GM13976 (cell line): ENCODE measurements around the gene MYO9A.

ENCODE experiments used
- DNase-seq: peaks from one replicate; pipeline ENCODE4 v3.0.0; 2012; ENCODE audit warnings: low spot score
- in situ Hi-C: fragments of 300-500 bp; cut with MboI; formaldehyde crosslinking; loops from one replicate; pipeline ENCODE4 v1.12.0; 2022; ENCODE audit warnings: low sequenced_read_pairs, mixed read lengths, inconsistent platforms; ENCODE audit not compliant: unreplicated experiment
- TF ChIP-seq, protein P1 (sequence below): IDR thresholded peaks from 2 replicates; pipeline ENCODE4 v1.5.1; 2012; ENCODE audit warnings: borderline replicate concordance, mild to moderate bottlenecking; ENCODE audit not compliant: insufficient read depth; ENCODE audit errors: extremely low read depth, missing control alignments, control extremely low read depth

MYO9A gene

DNA sequence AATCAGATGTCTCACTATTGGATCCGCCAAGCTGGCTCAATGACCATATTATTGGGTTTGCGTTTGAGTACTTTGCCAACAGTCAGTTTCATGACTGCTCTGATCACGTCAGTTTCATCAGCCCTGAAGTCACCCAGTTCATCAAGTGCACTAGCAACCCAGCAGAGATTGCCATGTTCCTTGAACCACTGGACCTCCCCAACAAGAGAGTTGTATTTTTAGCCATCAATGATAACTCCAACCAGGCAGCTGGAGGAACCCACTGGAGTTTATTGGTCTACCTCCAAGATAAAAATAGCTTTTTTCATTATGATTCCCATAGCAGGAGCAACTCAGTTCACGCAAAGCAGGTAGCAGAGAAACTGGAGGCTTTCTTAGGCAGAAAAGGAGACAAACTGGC, 21.7 kb upstream of the MYO9A start:
- in situ Hi-C loops, result no loop called here
- TF ChIP-seq, protein P1, sequence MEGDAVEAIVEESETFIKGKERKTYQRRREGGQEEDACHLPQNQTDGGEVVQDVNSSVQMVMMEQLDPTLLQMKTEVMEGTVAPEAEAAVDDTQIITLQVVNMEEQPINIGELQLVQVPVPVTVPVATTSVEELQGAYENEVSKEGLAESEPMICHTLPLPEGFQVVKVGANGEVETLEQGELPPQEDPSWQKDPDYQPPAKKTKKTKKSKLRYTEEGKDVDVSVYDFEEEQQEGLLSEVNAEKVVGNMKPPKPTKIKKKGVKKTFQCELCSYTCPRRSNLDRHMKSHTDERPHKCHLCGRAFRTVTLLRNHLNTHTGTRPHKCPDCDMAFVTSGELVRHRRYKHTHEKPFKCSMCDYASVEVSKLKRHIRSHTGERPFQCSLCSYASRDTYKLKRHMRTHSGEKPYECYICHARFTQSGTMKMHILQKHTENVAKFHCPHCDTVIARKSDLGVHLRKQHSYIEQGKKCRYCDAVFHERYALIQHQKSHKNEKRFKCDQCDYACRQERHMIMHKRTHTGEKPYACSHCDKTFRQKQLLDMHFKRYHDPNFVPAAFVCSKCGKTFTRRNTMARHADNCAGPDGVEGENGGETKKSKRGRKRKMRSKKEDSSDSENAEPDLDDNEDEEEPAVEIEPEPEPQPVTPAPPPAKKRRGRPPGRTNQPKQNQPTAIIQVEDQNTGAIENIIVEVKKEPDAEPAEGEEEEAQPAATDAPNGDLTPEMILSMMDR, result no peak
- DNase-seq, result no peak

DNA sequence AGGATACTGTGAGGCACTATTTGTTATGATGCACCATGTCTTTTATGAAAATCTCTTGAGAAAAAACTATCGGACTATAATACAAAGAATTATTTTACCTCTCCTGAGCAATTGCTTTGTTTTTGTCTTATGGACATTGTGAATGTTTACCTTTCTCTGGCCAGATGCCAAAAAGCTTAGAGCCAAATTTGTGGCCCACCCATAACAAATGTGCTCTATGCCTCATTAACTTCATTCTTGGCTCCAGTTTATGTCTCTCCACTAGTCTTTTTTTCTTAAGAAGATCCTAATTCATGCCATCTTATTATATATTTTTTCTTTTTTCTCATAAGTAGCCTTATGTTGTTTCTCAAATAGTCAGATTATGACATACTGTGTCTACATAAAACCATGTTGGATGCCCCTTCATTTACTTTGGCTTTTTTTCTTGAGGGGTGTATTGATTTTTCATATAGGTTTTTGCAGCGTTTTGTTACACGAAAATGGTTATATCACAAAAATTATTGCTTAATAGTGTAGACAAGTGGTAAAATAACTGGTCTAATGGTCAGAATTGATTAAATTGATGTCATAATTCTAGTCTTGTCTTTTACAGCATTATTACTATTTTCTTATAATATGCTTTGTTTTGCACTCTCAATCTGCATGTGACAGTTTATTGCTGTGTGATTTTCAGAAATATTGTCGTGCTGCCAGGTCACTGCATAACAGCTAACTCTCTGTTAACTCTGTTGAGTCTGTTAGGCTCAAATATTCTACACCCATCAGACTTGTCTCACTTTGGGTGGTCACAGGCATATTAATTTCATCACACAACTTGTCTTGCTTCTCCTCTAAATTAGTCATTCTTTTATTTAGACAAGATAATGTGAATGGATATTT, 18.5 kb upstream of the MYO9A start:
- in situ Hi-C loops, result no loop called here
- TF ChIP-seq, protein P1, result no peak
- no peak for DNase-seq

DNA sequence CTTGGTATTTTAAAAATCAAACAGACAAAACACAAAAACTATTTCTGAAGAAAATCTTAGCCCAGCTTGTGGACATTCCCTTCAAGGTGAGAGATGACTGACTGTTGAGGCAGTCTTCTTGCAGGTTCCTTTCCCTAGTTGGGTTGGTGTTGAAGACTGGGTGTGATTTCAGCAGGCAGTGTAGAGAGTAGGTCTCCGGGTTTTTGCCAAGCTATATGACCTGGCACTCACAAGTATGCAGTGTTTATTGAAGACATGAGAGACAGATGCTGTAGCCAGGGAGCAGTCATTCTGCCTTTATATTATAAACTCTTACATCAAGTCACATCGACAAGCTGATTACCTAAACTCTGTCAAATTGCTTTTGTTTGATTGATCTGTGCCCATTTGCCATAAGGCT, 17.8 kb upstream of the MYO9A start:
- DNase-seq, result no peak

DNA sequence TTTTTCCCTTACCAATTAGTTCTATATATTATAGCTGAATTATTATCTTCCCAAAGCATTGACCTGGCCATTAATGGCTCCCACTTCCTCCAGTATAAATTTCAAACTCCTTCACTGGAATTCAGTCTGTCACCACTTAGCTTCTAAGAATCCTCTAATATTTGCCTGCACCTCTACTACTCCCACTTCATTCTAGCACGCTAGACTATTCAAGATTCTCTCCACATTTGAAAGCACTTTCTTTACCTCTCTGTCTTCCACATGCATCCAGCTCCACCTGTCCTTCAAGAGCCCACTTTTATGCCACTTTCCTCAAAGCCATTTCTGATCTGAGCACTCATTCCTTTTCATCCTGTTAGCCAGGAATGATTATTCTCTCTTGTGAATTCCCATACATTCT, 15.3 kb upstream of the MYO9A start:
- TF ChIP-seq, protein P1, result no peak
- DNase-seq, result no peak
- in situ Hi-C loops, result no loop called here

More for the DNA sequence above, 17.8 kb upstream of the MYO9A start:
- in situ Hi-C loops, result no loop called here
- TF ChIP-seq, protein P1, result no peak

DNA sequence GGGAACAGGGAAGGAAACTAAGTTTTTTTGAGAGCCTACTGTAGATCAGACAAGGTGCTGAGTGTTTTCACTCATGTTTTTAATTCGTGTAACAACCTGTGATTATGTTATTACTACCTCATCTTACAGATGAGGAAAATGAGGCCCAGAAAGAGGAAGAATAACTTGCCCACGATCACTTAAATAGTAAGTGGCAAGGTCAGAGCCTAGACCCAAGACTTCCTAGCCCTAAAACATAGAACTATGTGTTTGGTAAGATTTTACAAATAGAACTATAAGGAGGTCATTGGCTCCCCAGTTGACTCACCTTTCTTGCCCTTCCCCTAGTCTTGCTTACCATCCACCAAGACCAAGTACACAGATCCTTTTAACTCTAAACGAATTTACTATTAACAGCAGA, 14.0 kb upstream of the MYO9A start:
- no peak for DNase-seq

DNA sequence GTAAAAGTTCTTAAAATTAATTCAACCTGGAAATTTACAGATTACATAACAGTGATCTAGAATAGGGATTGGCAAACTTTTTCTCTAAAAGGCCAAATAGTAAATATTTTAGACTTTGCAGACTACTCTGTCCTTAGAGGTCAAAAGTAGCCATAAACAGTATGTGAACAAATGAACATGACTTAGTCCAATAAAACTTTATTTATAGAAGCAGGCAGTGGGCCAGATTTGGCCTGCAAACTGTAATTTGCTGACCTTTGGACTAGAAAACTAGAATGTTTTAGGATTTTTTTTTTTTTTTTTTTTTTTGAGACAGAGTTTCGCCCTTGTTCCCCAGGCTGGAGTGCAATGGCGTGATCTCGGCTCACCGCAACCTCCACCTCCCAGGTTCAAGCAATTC, 12.3 kb upstream of the MYO9A start:
- no peak for DNase-seq

More for the DNA sequence above, 14.0 kb upstream of the MYO9A start:
- TF ChIP-seq, protein P1, result no peak
- in situ Hi-C loops, result no loop called here

More for the DNA sequence above, 12.3 kb upstream of the MYO9A start:
- TF ChIP-seq, protein P1, result no peak
- in situ Hi-C loops, result no loop called here
